WERI-Rb-1 (cell line): ENCODE results near the gene SLCO4A1.

Experiments used
- DNase-seq: peaks from one replicate; pipeline ENCODE4 v3.0.0-alpha.2; 2020
- H3K27ac ChIP-seq: fragments of 250-450 bp; sonication (Bioruptor Pico); 2 replicates; pipeline ENCODE4 v1.5.1; 2020; ENCODE audit warnings: mild to moderate bottlenecking, moderate library complexity
- H3K27me3 ChIP-seq: fragments of 250-450 bp; sonication (Bioruptor Pico); 2 replicates; pipeline ENCODE4 v1.5.1; 2021; ENCODE audit warnings: mild to moderate bottlenecking, low read depth, moderate library complexity; ENCODE audit not compliant: insufficient read depth, severe bottlenecking
- H3K36me3 ChIP-seq: fragments of 250-450 bp; sonication (Bioruptor Pico); 2 replicates; pipeline ENCODE4 v1.5.1; 2020; ENCODE audit warnings: mild to moderate bottlenecking, moderate library complexity
- H3K4me3 ChIP-seq: 2 replicates; pipeline ENCODE4 v1.5.1; 2011; ENCODE audit warnings: low read depth, mild to moderate bottlenecking, control low read depth, low read length
- H3K9me3 ChIP-seq: fragments of 250-450 bp; sonication (Bioruptor Pico); 2 replicates; pipeline ENCODE4 v1.5.1; 2021; ENCODE audit warnings: mild to moderate bottlenecking, moderate library complexity; ENCODE audit not compliant: severe bottlenecking
- CTCF ChIP-seq: IDR thresholded peaks from 2 replicates; pipeline ENCODE4 v1.5.1; 2011; ENCODE audit warnings: low read depth, mild to moderate bottlenecking, control low read depth, inconsistent platforms, low read length

The SLCO4A1 gene

DNA sequence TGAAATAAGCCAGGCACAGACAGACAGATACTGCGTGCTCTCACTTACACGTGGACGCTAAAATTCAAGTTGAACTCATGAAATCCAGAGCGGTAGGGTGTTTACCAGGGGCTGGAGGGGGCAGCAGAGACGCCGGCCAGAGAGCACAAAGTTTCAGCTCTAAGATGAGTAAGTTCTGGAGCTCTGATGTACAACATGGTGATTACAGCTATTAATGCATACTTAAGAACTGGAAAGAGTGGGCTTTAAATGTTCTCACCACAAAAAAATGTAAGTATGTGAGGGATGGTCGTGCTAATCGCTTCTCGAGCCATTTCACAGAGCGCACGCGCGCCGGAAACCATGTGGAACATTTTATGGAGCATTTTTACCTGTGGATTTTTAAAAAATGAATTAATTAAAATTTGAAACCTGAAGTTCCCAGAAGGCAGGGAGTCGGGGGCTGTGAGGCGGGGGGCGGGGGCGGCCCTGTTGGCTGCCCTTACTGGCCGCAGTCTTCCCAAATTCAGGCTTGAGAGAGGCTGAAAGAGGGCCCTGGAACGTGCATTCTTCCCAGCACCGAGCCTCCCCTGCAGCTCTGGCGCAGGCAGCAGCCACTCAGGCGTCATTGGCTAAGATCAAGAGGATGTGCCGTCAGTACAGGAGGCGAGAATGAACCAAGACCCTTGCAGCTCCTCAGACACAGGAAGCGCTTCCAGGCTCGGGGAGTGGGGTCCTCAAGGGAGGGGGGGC is 8.5 kb upstream of the SLCO4A1 start:
- no peaks in the 10 kb centered on the region for H3K9me3 ChIP-seq
- H3K4me3 ChIP-seq: no peak overlapping the region
- DNase-seq: no peak
- no peaks in the 10 kb centered on the region for H3K36me3 ChIP-seq
- no peak overlapping the region for H3K27ac ChIP-seq
- TF ChIP-seq CTCF: no peak
- no peaks in the 10 kb centered on the region for H3K27me3 ChIP-seq

GRCh38 chr20:62634330-62634967 is 7.9 kb upstream of the SLCO4A1 start:
- Histone ChIP-seq H3K4me3 (no peak overlapping the region), H3K27me3 (no peaks in the 10 kb centered on the region)
- no peak for DNase-seq

DNA sequence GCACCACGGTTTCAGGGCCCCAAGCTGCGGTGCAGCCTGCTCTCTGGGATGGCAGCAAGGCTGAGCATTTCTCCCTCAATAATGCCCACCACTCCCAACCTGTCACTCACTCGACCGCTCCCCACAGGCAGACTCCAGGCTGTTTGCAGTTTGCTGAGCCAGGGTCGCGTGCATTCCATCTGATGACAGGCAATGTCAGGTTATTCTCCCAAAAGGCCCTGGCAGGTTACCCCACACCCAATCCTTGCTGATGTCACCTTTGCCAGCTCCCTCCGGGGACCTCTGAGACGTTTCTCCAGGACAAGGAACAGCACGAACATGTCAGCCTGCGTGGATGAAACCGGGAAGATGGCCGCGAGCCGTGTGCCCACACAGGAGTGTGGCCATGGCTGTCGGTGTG is 7.1 kb upstream of the SLCO4A1 start:
- TF ChIP-seq CTCF: no peak
- peak overlapping the region; percentile 2; the same call in 1 of the 2 replicates for H3K27ac ChIP-seq
- DNase-seq: no peak
- no peak overlapping the region for H3K4me3 ChIP-seq
- H3K27me3 ChIP-seq: no peaks in the 10 kb centered on the region
- H3K9me3 ChIP-seq: no peaks in the 10 kb centered on the region
- H3K36me3 ChIP-seq: no peaks in the 10 kb centered on the region

More at GRCh38 chr20:62634330-62634967, 7.9 kb upstream of the SLCO4A1 start:
- no peak for TF ChIP-seq CTCF
- Histone ChIP-seq H3K27ac (no peak overlapping the region), H3K36me3 (no peaks in the 10 kb centered on the region), H3K9me3 (no peaks in the 10 kb centered on the region)

GRCh38 chr20:62635852-62636251 is 6.5 kb upstream of the SLCO4A1 start:
- Histone ChIP-seq H3K36me3 (no peaks in the 10 kb centered on the region), H3K27ac (peak overlapping the region; percentile 72), H3K4me3 (no peak overlapping the region), H3K27me3 (no peaks in the 10 kb centered on the region), H3K9me3 (no peaks in the 10 kb centered on the region)
- no peak for TF ChIP-seq CTCF
- peak; percentile 59 for DNase-seq

DNA sequence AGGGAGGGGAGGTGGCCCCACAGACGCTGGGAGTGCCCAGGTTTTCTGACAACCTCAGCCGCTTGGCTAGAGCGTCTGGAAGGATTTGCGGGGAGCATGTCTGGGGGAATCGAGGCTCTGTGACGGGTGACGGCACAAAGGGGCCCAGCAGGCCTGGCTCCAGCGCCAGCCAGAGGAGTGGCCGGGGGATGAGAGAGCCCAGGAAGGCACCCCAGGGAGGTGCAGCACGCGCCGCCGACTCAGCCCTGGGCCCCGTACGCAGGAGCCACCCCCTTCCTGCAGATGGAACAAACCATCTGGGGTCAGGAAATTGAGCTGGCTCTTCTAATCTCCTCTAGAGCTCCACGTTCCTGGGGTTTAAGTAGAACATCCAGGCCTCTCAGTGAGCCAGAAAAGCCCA is 5.9 kb upstream of the SLCO4A1 start:
- no peak for TF ChIP-seq CTCF
- DNase-seq: peak; percentile 86

More for the DNA sequence above, 5.9 kb upstream of the SLCO4A1 start:
- Histone ChIP-seq H3K4me3 (peak overlapping the region; percentile 8; the same call in 1 of the 2 replicates), H3K27me3 (no peaks in the 10 kb centered on the region), H3K36me3 (no peaks in the 10 kb centered on the region), H3K27ac (peak overlapping the region; percentile 72), H3K9me3 (no peaks in the 10 kb centered on the region)
